Uterus (tissue), 2 donors: Measurements from ENCODE around the gene DMP1.

Experiments used
- CTCF ChIP-seq, 4 experiments: fragments of 200-600 bp in 2 of 4; fragments of 450-650 bp in 2 of 4; sonication (generic) in 2 of 4; IDR thresholded peaks; one replicate each; pipeline ENCODE4 v1.5.1; 2016 to 2019; ENCODE audit warnings: antibody characterized with exemption in 4 of 4, mild to moderate bottlenecking in 2 of 4, moderate library complexity in 1 of 4
- POLR2A ChIP-seq, 2 donors: fragments of 450-650 bp; IDR thresholded peaks; one replicate each; pipeline ENCODE4 v1.6.1; 2016; ENCODE audit warnings: antibody characterized with exemption in 2 of 2, mild to moderate bottlenecking in 1 of 2, moderate library complexity in 1 of 2

- TF ChIP-seq POLR2A (IDR thresholded peaks at IDR 0.05) (no peak), CTCF (IDR thresholded peaks at IDR 0.05) (no peak)
Observed at GRCh38 chr4:87698394-87698793, 48.3 kb downstream of the DMP1 start.
